Stimulated activated CD8-positive, alpha-beta memory T cell treated with anti-CD3 and anti-CD28 coated beads, Interleukin-4, amount 100 ng/mL, for 24 hours (primary cell): ENCODE data around the gene CLEC4G.

Source experiments
- DNase-seq: peaks from one replicate; pipeline ENCODE4 v3.0.0-alpha.2; 2020; ENCODE audit warnings: low read depth

CLEC4G gene

DNA sequence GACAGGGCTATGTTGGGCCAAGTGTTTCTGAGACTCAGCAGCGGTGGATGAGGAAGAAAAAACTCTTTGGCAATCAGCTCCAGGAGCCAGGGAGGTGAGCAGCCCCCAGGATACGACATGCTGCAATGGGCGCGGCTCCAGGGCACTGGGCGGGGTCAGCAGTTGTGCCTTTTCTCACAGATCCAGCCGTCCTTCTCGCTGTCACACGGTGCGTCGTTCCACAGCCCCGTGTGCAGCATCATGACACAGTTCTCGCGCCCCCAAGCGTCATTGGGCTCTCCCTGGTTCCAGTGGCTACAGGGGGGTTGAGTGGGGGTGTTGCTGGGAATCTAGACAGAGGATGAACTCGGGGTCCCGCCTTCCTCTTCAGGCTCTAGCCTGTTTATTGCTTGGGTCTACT is 2.7 kb downstream of the CLEC4G start:
- DNase-seq, result no peak

DNA sequence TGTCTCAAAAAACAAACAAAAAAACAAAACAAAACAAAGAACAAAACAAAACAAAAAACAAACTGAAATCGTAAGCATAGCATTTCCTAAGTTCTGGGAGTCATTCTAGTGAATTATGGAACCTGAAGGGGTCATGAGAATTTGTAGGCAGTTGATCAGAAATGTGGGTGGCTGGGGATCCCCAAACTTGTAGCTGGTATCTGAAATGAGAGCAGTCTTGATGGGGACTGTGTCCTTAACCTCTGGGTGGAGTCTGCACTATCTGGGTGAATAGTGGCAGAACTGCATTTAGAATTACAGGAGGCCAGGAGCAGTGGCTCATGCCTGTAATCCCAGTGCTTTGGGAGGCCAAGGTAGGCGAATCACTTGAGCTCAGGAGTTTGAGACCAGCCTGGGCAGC is 6.1 kb downstream of the CLEC4G start:
- DNase-seq, result no peak

DNA sequence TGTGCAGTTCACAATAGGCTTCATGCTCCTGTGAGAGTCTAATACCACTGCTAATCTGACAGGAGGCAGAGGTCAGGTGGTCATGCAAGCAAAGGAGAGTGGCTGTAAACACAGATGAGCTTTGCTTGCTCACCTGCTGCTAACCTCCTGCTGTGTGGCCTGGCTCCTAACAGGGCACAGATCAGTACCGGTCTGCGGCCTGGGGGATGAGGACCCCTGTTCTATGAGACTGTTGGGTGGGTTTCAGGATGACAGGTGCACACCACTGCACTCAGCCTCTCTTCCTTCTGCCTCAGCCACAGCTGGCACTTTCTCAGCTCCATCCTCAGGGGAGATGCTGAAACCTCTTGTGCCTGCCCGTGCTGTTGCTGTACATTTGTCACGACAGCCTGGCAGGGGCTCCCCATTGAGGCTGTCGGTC is 9.7 kb downstream of the CLEC4G start:
- no peak for DNase-seq

DNA sequence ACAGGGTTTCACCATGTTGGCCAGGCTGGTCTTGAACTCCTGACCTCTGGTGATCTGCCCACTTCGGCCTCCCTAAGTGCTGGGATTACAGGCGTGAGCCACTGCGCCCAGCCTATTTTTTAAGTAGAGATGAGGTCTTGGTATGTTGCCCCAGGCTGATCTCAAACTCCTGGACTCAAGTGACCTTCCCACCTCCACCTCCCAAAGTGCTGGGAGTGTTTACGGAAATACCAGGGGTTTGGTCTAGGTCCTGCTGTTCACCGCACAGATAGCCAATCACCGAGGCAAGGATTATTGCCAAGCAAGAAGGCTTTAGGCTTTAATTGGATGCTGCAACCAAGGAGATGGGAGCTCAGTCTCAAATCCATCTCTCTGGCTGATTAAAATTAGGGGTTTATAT is 11.6 kb downstream of the CLEC4G start:
- no peak for DNase-seq

DNA sequence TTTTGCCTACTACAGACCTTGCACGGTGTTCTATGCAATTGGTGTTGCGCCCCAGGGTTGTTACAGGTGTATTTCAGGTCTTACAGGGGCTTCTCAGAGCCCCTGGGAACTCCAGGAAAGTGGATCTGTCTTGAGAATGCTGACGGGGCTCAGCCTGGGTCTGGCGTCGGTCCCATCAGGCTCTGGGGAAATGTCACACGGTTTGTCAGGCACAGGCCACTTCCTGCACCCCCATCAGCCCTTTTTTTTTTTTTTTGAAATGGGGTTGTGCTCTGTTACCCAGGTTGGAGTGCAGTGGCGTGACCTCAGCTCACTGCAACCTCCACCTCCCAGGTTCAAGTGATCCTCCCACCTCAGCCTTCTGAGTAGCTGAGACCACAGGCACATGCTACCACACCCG is 13.2 kb downstream of the CLEC4G start:
- no peak for DNase-seq

DNA sequence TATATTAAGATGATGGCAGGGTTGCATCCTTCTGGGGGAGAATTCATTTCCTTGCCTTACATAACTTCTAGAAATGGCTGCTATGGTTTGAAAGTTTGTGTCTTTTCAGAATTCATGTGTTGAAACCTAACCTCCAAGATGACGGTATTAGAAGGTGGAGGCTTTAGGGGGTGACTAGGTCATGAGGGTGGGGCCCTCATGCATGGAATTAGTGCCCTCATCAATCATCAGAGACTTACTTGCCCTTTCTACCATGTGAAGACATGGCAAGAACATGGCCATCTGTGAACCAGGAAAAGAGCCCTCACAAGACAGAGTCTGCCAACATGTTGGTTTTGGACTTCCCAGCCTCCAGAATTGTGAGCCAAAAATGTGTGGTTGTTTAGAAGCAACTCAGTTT is 15.1 kb downstream of the CLEC4G start:
- DNase-seq, result no peak

DNA sequence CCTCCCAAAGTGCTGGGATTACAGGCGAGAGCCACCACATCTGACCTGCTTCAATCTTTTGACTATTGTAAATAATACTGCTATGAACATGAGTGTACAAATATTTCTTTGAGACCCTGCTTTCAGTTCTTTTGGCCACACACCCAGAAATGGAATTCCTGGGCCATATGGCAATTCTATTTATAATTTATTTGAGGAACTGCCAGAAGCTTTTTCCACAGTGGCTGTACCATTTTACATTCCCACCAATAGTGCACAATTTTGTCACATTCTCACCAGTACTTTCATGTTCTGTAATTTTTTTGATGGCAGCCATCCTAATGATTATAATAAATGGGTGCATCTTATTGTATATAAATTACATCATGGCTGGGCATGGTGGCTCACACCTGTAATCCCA is 16.2 kb downstream of the CLEC4G start:
- no peak for DNase-seq

DNA sequence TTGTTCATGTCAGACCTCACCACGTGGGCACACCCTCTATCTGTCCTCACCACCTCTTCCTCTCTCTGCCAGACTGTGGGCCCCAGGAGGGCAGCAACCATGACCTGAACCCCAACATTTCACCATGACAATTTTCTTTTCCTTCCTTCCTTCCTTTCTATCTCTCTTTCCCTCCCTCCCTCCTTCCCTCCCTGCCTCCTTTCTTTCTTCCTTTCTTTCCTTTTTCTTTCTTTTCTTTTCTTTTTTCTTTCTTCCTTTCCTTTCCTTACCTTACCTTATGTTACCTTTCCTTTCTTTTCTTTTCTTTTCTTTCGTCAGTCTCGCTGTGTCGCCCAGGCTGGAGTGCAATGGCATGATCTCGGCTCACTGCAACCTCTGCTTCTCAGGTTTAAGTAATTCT is 21.3 kb downstream of the CLEC4G start:
- no peak for DNase-seq

DNA sequence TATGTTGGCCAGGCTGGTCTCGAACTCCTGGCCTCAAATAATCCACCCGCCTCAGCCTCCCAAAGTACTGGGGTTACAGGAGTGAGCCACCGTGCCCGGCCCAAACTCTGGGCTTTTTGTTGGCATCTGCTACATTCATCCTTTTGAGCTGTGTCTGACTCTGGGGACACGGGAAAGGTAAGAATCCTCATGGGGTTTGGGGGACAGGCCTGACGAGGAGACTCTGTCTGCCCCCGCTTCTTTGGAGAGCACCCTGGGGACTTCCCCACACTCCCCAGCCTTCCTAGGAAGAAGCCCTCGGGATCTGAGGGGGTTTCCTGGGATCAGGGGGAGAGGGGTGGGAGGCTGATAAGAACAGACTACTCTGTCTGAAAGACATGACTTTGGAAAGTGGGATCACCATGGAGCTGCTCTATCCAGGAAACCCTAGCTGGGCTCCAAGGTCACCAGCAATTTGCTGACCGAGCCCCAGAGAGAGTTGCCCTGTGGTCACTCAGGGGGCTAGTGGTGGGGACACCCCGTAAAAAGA is 21.9 kb downstream of the CLEC4G start:
- no peak for DNase-seq

DNA sequence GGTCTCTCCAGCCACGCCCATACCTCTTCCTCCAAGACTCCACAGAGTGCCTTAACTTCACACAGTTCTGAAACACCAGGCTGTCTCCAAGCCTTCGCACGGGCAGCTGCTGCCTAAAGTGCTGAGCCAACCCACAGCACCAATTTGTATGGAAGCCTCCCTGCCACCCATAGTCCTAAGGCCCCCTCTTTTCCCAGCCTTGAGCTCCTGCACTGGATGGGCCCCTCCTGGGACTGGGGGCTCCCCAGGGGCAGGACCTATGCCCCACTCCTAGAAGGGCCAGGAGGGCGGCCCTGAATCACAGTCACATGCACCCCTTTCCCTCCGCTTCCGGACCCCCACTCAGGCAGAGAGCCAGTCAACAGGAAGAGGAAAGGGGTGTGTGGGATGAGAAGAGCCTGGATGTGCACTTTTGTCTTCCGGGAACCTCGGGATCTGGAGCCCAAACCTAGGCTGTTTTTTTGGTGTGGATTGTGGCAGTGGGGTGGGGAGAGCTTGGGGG is 24.9 kb downstream of the CLEC4G start:
- DNase-seq, result no peak

DNA sequence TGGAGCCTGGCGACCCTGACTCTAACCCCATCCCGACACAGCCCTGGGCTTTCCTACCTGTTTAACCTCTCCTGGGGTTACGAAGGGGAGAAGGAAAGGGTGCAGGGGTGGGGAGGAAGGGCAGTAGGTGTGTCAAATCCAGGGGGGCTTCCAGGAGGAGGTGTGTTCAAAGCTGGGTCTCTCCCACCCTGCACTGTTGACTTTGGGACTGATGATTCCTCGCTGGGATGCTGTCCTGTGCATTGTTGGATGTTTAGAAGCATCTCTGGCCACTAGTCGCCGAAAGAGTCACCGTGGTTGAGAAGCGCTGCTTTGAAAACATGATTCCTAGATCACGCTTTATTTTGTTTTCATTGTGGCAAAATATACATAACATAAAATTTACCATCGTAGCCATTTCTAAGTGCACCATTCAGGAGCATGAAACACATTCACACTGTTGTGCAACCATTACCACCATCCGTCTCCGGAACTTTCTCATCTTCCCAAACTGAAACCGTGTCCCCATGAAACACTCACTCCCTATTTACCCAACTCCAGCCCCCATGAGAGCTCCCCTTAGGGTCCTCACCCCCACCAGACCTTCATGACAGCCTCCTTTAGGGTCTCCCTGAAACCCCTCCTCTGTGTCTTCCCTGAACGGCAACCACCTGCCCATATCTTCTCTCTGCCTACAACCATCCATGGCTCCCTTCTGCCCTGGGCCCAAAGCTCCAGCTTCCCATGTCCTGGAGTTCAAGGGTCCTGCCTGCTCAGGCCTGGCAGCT is 25.5 kb downstream of the CLEC4G start:
- DNase-seq, result no peak

DNA sequence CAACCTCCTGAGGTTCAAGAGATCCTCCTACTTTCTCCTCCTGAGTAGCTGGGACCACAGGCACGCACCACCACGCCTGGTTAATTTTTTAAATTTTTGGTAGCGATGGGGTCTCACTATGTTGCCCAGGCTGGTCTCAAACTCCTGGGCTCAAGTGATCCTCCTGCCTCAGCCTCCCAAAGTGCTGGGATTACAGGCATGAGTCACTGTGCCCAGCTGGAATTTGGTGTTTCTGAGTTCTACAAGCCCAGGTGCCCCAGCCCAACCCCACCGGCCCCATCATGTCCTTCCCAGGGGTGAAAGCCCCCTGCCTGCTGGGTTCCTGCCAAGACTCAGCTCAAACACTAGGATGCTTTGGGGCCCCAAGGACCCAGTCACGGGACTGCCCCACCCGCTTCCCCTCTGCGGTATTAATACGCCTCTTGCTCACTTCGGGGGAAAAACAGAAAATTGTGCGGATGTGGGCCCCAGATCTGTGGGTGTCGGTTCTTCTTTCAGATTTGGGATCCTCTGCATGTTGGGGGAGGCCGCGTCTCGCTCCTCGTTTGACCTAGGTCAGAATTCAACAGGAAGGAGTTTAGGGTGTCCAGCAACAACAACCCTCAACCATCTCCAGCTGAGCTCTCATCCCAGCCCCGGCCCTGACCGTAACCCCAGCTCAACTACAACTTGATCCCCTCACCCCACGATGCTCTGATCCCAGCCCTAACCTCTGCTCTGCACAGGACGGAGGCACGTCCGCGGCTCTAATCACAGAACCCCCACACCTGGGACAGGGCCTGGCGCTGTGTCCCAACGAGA is 26.3 kb downstream of the CLEC4G start:
- DNase-seq, result peak; percentile 57

DNA sequence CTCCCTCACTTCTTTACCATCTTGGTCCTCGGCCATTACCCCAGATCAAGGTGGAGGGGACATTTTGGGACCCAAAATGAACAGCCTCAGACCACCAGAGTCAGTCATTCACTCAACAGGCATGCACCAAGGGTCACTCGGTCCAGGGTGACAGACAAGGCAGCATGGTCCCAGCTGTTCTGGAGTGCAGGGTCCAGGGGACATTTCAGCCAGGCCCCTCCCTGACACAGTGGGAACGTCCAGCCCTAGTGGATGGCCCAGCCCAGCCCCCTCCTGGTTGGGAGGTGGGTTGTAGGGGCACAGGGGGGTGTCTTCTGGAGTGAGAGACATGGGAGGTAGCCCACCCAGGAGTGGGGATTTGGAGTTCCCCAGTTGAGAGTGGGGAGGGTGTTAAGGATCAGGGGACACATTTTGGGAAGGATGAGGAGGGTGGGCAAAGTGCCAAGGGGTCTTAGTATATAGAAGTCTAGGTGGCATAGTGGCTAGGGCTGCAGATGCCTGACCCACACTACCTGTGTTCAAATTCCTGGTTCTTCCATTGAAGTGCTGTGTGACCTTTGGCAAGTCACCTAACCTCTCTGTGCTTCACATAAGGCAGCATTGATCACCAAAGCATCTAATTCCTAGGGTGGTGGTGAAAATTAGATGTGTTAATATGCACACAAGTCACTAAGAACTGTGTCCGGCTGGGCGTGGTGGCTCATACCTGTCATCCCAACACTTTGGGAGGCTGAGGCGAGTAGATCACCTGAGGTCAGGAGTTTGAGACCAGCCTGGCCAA is 27.4 kb downstream of the CLEC4G start:
- no peak for DNase-seq

DNA sequence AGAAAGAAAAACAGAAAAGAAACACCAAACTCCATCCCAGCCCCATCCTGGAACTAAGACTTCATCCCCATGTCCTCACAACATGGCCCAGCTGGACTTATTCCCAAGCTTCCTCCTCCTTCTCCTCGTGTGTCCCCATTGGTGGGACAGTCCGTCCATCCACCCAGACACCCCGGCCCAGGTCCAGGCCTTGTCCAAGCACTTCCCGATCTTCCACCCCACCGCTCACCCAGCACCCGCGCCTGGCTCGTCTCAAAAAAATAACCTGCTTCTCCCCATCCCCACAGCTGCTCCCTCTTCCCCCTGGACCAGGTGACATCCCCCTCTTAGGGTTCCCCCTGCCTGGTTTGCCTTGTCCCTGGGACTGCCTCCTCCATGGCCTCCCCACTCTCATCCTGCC is 28.6 kb downstream of the CLEC4G start:
- no peak for DNase-seq

DNA sequence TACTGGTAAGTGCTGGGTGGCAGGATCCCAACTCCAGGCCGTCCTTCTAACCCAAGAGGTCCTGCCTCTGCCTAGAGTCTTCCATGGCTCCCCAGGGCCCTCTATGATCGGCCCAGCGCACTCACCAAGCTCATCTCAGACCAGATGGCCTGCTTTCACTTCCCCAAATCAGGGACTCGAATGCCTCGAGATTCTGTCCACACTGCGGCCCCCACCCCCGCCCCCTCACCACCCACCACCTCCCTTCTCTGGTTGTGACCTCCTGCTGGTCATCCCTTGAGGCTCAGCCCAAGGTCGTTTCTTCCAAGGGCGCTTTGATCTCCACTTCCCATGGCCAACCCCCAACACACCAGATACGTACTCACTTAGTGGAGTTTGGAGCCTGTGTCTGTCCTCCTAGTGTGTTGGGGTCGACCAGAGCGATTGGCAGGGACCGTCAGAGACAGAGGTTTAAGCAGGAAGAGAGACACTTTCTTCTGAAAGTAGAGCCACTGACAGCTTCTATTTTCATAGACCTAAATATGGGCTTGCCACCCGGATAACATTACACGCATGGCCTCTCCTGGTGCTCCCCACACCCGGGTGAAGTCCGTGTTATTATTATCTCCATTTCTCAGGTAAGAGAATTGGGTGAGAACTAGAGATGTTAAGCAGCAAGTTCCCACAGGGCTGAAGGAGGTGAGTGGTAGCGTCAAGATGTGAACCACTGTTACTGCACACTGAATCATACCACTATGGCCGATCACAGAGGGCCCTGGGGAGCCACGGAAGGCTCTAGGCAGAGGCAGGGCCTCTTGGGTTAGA is 30.1 kb downstream of the CLEC4G start, which contains the start of gene FCER2:
Gene FCER2, minus strand, starts transcription at position 478 of the 804 bp plus-strand sequence. CDS start 2,371 bp downstream, outside the sequence.
- DNase-seq, result no peak

DNA sequence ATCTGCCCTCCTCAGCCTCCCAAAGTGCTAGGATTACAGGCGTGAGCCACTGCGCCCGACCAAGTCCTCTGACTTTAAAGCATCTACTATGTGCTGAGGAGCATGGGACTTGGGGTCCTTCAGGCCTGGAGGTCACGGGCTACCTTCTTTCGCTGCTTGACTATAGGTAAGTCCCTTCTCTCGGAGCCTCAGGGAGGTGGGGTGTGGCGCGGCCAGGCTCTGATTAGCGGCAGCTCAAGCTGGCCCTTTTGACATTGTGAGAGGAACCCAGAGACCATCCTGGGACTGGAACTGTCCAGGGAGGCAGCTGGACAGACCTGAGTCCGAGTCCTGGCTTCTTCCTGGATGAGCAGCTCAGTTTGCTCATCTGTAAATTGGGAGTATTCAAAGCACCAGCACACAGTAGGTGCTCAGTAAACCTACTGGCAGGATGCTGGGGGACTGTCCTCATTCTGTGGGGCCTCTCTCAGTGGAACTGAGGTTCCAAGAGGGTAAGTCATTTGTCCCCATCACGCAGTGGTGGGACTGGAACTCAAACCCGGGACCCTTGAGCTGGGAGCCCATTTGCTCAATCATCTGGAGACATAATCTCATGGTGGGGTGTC is 30.8 kb downstream of the CLEC4G start:
- DNase-seq, result no peak

DNA sequence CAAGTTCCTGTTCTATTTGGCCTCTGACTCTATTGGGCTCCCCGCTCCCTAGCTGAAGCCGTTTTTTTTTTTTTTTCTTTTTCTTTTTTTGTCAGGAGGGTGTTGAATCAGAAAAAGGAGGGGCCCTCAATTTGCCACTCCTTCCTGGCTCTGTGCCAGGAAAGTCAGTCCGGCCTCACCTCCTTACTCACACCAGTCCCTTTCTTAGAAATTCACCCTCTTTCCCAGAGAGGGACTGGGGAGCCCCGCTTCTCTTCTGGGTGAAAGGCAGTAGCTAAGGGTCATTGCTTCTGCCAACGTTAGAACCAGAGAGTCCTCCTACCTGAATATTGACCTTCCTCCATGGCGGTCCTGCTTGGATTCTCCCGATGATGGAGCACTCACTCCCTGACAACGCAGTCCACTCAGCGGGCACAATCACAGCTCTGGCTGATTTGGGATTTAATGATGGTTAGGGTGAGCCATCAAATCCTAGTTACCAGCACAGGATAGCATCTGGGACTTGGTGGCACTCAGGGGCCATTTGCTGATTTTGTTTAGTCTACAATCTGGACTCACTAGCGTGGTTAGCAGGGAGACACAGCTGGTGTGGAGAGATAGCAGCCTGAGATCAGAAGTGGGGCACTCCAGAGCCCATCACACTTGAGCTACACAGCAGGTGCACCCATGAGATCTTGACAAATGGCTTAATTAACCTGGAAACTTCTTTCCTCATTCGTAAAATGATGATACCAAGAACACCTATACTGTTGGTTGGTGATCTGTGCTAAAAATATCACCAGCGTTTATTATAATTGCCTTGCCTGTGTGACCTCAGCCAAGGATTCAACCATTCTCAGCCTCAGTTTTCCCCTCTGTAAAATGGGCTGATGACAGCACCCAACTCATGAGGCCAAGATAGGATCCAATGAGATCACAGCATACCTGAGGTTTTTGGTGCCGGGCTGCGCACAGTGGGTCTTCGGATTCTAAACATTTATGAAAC is 32.2 kb downstream of the CLEC4G start:
- no peak for DNase-seq

DNA sequence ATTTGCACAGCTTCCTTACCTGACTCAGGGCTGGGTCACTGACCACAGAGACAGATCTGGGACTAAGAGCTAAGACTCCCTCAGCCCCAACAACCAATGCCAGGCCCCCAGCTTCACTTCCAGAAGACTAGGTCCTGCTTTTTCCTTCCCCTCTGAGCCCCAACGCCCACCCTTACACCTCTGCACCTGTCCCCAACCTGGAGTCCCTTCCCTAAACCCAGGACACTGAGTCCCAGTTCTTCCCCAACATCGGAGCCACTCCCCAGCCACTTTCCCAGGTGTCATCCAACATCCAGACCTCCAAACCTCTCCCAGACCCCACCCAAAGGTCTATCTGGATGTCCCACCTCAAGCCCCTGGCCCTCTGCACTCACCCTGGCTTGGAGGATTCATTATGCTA is 32.9 kb downstream of the CLEC4G start:
- no peak for DNase-seq

DNA sequence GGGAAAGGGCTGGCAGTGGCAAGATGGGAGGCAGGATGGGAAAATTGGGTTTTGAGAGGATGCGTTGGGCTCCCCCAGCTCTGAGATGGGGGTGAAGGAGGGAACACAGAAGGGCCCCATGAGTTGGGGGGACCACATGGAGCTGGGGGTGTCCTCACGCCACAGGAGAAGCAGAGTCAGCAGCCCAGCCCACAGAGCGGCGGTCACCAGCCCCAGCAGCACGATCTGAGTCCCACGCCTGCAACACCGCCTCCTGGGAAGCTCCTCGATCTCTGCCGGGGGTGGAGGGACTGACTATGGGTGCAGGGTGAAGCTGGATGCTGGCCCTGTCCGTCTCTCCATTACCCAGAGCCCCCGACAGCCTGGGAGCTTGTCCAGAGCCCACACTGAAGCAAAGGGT is 33.3 kb downstream of the CLEC4G start:
- DNase-seq, result no peak
